HG02885 (cell line): Measurements from ENCODE around the gene CTDSPL.

Experiments
- ATAC-seq: cut with Tn5 transposase; IDR thresholded peaks from one replicate; pipeline ENCODE4 v1.9.1; 2021; ENCODE audit warnings: mild to moderate bottlenecking; ENCODE audit not compliant: unreplicated experiment, poor library complexity

CTDSPL gene

DNA sequence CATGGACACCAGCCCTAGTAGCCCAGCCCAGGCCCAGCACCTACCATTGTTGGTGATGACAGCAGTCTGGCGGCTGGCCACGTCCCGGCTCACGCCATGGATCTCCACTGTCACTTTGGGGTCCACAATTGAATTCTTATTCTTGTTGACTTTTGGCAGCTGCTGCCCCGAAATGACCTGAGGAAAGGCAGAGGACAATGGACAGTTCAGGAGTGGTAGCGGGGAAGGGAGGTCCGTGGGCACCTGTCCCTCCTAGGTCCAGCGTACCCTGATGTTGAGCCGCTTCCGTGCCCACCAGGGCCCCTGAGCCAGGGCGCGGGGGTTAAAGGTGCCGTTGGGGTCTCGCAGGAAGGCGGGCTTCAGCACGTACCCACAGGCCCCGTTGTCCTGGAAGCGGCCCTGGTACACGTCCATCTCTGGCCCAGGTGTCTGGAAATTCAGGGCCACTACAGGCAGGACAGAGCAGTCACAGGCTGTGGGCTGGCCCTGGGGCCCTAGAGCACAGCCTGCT lies 146.6 kb downstream of the CTDSPL start:
- ATAC-seq, result no peak

DNA sequence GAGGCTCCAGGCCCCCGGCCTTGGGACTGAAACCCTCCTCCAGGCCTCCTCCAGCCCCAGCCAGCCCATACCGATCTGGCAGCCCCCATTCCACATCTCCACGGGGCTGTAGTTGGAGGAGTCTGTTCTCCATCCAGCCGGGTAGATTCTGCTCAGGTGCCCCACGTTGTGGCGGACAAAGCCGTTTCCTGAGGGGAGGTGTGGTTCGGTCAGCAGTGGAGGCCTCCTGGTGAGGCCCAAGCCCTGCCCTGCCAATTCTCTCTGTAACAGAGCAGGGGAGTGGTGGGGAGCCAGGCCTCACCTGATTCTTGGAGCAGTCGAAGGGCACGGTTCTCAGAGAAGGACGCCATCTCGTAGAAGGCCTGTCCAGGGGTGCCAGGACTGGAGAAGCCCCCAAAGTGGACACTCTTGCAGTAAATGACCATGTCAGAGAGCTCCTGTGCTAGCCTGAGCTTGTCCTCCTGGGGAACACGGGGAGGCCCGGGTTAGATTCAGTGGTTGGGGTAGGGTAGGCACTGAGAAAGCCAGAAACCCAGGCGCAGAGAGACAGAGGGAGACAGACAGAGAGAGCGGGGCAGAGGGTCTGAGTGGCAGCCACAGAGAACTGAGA lies 147.4 kb downstream of the CTDSPL start:
- no peak for ATAC-seq

DNA sequence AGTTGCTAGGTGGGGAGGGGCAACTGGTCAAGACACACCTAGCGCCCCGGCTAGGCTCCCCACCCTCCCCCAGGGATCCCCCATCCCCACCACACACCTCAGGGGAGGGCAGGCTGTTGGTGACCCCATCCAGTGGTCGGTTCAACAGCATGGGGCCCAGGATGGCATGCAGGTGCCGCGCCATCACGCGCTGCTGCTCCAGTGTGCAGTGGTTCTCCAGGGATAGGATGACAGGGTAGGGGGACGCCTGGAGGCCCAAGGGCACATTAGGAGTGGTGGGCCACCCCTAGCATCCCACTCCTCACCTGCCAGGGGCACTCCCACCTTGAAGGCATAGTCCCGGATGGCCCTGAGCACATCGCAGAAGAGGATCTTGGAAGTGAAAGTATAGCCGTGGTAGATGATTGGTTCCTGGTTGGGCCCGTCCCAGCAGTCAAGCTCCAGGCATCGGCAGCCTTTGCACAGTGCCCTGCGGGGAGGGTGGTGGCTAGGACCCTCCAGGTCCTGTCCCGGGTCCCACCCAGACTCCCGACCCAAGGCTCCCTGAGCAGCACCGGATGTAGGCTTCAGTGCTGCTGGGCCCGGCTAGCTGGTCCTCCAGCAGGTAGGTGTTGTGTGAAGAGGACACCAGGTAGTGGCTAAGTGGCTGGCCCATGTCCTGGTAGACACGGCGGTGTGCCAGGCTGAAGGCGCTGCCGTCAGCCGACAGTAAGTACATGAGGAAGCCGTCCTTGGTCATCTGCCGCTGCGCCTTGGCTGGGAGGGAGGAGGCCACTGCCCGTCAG lies 148.3 kb downstream of the CTDSPL start:
- ATAC-seq, result no peak

DNA sequence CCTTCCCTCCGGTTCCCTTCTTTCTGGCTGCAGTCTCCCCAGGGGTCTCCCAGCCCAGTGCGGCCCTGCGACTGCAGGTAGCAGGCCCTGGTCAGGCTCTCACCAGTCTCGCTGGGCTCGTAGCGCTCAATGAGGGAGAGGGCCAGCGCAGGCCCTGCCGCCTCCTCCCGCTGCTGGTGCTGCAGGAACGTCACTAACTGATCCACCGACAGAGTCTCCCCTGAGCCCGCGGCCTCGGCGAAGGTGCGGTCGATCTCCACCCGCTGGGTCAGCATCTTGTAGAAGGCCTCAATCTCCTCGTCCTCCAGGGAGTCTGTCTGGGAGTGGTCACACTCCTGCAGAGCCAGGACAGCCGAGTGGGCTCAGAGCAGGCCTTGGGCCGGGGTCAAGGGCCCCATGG lies 149.4 kb downstream of the CTDSPL start:
- no peak for ATAC-seq

DNA sequence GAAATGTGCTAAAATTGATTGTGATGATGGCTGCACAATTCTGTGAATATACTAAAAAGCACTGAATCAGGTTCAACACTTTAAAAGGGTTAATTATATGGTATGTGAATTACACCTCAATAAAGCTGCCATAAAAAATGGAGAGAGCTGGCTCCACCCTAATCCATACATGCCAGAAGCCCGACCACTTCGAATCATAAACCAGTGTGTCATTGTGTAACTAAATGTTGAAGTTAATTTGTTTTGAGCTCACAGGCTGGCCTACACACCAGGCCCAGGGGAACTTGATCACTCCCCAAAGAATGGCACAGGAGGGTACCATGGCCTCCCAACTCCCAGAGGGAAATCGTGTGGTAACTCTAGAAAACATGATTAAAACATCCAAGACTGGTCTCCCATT lies 153.8 kb downstream of the CTDSPL start:
- ATAC-seq, result no peak

DNA sequence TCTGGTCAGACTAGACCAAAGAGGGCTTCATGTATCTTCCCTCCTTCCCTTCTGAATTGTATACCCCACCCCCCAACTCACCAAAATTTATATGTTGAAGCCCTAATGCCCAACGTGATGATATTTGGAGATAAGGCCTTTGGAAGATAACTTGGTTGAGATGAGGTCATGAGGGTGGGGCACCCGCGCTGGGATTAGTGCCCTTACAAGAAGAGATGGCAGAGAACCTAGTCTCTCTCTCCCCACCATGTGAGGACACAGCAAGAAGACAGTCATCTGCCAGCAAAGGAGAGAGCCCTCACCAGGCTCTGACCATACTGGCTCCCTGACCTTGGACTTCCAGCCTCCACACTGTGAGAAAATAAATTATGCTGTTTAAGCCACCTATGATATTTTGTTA lies 154.3 kb downstream of the CTDSPL start:
- ATAC-seq, result no peak

DNA sequence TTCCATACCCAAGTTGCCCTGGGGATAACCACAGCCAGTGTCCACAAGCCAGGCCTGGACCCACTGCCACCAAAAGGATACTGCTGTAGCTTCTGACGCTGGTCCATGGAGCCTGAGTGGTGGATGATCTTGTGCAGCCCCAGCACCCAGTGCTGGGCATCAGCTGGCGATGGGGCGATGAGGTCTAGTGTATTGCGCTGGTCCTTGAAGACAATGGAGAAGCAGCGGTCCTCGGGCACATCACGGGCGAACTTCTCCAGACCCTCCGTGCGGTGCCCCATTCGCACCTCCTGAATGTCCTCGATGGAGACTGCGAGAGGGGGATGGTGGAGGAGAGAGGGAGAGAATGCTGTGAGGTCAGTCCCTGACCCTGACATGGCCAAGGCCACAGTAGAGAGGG lies 154.7 kb downstream of the CTDSPL start:
- ATAC-seq, result no peak

DNA sequence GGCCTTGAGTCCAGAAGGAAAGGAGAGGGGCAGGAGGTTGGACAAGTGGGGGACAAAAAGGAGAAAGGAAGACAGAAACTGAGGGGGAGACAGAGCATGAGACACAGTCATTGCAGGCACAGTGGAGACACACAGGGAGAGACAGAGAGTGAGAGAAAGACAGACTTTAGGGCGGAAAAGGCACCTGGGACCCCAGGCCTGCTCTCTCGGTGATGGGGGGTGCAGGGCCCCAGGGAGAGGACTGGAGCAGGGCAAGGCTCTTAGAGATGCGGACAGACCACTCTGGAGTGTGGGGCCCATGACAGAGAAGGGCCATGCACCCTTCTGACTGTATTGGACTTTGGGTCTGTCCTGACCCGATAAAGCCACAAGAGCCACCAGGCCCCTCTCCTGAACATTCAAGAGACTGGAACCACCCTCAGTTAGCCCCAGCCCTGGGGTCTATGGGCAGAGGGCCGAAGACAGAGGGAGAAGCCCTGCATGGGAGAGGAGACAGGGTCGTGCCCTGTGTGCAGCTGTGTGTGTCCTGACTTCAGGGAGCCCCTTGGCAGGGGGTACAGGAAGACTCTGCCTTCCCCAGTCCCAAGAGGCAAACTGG lies 155.3 kb downstream of the CTDSPL start:
- ATAC-seq, result no peak

DNA sequence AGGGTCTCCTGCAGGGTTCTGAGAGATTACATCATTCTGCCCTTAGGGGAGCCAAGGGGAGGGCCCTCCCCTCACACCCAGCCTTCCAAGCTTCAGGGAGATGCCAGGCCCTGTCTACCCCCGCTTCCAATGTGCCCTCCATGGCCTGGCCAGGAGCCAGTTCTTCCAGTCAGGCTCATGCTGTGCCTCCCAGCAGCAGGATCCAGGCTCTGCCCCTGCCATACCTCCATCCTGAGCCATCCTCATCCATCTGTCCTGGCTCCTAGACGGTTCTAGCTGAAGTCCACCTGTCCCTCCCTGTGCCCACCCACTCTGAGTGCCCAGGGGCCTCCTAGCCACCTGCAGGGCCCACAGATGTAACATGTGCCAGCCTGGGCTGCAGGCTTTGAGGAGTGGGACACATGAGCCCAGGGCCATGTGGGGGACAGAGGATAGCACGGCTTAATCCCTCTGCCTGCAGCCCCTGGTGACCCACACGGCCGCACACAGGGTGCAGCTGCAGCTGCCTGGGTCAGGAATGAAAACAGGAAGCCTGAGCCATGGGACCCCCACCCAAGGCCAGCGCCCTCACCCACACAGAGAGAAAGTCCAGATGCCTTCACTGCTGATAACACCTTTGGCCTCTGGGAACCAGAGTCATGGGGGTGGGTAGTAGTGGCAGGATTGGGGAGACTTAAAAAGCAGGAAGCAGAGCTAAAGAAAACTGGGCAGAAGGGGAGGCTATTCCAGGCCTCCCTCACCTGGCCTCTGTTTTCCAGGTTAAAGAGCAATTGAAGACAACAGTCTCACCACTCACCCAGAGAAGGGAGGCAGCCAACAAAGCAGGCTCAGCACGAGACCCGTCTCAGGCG lies 156.0 kb downstream of the CTDSPL start:
- no peak for ATAC-seq

DNA sequence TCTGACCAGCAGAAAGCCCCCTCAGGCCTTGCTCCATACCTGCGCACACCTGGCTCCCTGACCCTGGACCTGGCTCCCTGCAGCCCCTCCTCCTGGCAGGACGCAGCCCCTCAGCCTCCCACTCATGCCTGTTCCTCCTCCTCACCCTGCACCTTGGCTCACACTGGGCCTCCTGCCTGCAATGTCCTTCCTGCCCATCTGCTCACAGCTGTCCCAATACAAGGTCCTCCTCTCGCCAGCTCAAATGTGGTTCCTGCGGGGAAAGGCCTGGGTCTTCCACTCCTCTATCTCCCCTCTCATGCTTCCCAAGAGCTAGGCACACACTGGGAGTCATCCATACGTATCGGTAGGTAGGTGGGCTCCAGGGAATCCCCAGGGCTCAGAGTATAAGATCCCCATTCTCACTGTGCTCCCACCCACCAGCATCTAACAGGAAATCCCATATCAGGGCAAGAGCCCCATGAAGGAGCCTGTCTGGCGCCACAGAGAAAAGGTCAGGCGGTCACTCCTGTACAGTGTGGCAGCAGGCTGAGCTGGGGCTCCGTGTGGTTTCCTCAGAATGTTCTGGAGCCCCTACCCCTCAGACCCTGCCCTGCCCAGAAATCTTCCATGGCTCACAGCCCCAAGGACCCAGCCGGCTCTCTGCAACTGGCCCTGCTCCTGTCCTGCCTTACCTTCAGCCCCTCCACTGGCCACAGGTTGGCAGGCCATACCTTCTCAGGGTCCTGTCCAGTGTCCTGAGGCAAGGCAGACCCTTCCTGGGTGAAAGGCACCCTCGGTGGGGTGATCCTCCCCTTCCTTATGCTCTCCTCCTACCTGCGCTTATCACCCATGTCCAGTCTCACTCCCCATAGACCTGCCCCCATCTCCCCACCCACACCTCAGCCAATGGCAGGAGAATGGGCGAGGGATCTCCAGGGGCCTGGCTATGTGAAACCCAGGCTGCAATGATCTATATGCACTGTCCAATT lies 156.9 kb downstream of the CTDSPL start:
- ATAC-seq, result no peak

DNA sequence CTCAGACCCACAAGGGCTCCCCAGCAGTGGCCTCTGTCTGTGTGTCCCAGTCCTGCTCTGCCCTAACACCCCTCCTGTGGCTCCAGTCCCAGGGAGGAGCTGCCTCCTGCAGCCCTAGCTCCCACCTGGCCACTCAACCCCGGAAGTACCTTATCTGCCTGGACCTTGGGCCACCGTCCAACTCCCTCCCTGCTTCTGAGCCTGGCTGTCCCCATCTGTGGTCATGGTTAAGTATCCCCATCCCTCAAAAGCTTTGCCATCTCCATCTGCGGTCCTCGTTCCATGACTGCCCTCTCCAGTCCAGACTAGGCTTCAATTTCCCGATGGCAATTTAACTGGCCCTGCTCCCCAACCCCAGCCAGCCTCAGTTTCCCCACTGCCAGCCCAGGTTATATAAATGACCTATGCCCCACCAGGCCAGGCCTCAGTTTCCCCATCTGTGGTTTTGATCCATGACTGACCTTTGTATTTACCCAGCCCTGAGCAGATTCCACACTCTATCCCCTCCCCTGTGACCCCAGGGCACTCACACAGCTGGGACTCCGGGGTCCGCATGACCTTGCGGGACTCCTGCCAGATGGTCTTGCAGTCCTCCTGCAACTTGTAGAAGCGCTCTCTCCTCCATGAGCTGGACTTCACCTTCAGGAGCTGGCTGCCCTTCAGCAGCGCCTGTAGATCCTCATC lies 158.1 kb downstream of the CTDSPL start:
- ATAC-seq, result no peak

DNA sequence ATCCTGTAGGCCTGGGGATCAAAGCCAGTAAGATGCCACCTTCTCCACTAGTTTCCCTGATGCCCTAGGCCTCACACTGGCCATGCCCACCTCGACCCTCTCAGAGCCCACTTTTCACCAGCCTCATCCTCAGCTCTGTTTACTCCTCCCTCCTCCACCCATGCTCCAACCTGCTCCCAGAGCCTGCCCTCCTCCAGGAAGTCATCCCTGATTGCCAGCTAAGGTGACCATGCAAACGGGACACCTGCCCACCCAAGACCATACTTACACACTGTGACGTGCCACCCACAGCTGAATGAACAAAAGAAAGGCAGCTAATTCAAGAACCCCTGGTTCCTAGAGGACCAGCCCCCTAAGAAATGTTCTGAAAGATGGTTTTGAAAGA lies 158.7 kb downstream of the CTDSPL start:
- no peak for ATAC-seq

DNA sequence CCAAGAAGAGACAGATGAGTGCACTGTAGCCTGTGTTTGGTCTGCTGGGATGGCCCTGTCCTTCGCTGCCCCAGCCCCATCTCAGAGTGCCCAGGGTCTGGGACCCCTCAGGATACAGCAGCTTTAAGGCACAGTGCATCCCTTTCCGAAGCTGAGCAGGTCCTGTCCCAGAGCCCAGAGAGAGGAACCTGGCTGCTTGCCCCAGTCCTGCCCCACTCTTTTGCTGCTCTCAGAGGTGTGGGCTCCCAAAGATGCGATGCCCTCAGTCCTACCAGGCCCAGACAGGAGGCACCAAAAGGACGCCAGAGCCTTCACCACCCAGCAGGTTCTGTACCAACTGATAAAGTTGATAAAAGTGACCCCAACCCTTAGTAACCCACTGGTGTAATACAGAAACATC lies 159.5 kb downstream of the CTDSPL start:
- ATAC-seq, result no peak

DNA sequence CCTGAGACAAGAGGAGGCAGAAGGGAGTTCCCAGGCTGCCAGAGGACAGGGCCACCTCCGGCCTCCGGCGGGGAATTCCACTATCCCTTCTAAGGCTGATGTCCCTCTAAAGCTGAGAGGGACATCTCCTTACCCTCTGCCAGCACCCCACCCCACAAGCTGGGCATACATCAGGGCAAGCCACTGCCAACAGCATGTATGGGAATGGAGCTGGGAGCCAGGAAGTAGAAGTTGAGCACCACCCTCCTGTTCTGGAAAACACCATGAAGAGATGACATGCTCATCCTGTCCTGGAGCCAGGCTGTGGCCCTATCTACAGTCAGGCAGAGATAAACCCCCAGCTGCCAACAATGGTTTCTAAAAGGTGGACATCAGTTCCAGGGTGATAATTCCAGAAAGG lies 160.6 kb downstream of the CTDSPL start:
- no peak for ATAC-seq

DNA sequence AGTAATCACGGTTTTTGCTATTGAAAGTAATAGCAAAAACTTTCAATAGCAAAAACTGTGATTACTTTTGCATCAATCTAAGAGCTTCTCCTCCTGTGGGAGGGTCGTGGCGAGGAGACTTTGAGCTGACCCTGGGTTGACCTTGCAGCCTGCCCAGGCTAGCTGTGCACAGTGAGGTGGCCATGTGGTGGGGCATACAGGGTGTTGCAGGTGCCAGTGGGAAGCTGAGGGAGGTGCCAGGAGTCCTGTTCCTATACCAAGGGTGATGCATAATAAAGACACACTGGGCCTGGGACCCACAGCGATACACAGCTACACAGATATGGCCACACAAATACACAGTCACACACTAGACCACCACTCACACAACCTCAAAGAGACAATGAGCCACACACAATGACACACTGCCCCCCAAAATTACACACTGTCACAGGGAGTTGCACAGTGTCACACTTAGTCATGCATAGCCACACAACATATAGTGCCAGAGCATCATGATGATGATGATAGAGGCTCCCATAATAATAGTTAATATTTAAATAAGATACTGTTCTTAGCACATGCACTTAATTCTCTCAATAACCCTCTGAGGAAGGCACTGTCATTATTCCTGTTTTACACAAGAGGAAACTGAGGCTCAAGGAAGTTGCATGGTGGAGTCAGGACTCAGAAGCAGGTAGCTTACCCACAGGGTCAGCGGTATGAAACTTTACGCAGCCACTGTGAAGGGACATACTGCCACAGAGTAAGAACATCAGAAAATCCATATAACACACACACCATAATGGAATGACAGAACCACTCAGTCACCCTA lies 161.4 kb downstream of the CTDSPL start:
- no peak for ATAC-seq

DNA sequence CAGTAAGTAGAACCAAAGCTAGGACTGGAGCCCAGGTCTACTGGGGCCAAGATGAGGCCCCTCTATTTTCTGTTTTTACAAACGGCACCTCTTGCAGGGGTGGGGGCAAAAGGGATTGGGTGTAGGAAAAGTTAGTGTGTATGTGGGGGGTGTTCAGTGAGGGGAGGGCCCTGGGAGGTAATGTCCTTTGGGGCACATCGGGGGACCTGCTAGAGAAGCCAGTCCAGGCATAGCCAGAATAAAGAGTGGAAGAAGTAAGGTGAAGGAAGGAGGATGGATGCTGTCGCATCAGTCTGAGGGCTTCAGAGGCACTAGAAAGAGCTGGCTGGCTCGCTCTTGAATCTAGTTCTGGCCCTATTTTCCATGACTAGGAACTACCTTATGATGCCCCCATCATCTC lies 165.2 kb downstream of the CTDSPL start:
- ATAC-seq, result no peak

DNA sequence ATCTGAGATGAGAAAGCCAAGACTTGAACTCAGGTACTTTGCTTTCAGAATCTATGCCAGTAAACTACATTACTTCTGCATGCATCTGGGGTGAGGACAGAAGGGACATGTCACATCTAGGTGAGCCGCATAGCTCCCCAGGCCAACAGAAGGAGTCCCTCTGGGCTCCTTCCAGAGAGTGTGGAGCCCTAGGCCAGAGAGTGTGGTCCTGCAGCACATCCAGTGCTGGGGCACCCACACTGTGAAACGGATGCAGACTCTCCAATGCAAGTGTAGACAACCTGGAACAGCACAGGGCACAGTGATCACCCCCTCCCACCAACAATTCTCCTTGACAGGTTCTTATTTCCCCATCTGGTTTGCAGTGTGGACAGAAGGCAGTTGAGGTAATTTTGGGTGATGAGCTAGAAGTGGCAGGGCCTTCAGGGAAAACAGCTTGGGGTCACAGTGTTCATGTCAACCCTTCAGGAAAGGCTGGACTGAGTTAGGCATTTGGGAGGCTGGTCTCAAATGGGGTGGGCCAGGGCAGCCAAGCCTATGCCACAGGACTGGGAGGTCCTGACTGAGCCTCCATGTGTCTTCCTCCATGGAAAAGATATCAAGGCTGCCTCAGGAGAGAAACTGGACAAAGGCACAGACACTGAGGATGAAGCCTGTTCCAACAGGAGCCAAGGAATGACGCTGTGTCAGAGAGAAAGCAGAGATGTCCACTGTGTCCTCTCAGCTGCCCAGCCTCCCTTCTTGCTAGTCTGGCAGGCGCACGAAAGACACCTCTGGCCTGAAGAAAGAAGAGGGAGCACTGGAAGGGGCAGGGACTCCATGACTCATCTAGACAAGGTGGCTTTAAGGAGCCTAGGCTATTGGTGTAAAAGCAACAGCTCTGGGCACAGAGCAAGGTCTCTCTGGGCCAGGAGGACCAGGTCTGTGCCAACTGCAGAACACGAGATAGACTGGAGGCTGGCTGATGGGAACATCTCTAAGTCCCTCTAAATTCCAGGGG lies 166.1 kb downstream of the CTDSPL start:
- no peak for ATAC-seq
